Lower leg skin (tissue), 4 donors: Measurements from ENCODE around the gene CELF5. TPM values are rescaled to one million over a fixed set of nuclear protein-coding genes. Genes with fewer than 3 reads are reported as not detected.

Experiments
- DNase-seq, 2 donors: peaks; one replicate each; pipeline ENCODE4 v3.0.0-alpha.2; 2019; ENCODE audit warnings: low spot score in 2 of 2
- H3K4me3 ChIP-seq: fragments of 200-600 bp; sonication (generic); 2 replicates; pipeline ENCODE4 v1.5.1; 2017; ENCODE audit warnings: mild to moderate bottlenecking, low read depth; ENCODE audit not compliant: poor library complexity, severe bottlenecking
- POLR2A ChIP-seq, 2 donors: fragments of 450-650 bp; IDR thresholded peaks; one replicate each; pipeline ENCODE4 v1.6.1; 2016 to 2017; ENCODE audit warnings: antibody characterized with exemption in 2 of 2, mild to moderate bottlenecking in 1 of 2, moderate library complexity in 1 of 2
- WGBS, 2 donors: methylation state at CpG; one replicate each; pipeline ENCODE4 v1.1.5; 2018; 5-methylcytosine and 5-hydroxymethylcytosine counted together
- intact Hi-C: fragments of 100-400 bp; cut with DNase I; formaldehyde crosslinking; loops from one replicate; pipeline ENCODE4 v1.15.0; 2023; ENCODE audit warnings: low total_unique reads
- total RNA-seq, 4 donors: library from RNA; depleted of rRNA; stranded (reverse); fragments of >200 nt; gene quantifications; one replicate each; pipeline ENCODE4 v1.1.0, GENCODE V29; 2016
- TF ChIP-seq, protein P1 (sequence below), 3 donors: fragments of 450-650 bp; IDR thresholded peaks; one replicate each; pipeline ENCODE4 v1.5.1; 2016; ENCODE audit warnings: antibody characterized with exemption in 3 of 3, mild to moderate bottlenecking in 3 of 3, moderate library complexity in 2 of 3

Gene CELF5
- total RNA-seq, 4 donors from 2014 or later = 0.20 to 0.39 TPM; not detected in 2

GRCh38 chr19:3315676-3315973 is 91.2 kb downstream of the CELF5 start:
- intact Hi-C loops = loop anchor here (10.0 kb wide), 1 partner anchor 299 kb away; no protein-coding TSS in a partner anchor
- H3K4me3 ChIP-seq = no peak overlapping the region
- 83 to 84% methylated on average over 4 to 7 of the region's 7 CpGs for WGBS, 2 donors
- TF ChIP-seq, protein P1, sequence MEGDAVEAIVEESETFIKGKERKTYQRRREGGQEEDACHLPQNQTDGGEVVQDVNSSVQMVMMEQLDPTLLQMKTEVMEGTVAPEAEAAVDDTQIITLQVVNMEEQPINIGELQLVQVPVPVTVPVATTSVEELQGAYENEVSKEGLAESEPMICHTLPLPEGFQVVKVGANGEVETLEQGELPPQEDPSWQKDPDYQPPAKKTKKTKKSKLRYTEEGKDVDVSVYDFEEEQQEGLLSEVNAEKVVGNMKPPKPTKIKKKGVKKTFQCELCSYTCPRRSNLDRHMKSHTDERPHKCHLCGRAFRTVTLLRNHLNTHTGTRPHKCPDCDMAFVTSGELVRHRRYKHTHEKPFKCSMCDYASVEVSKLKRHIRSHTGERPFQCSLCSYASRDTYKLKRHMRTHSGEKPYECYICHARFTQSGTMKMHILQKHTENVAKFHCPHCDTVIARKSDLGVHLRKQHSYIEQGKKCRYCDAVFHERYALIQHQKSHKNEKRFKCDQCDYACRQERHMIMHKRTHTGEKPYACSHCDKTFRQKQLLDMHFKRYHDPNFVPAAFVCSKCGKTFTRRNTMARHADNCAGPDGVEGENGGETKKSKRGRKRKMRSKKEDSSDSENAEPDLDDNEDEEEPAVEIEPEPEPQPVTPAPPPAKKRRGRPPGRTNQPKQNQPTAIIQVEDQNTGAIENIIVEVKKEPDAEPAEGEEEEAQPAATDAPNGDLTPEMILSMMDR (IDR thresholded peaks at IDR 0.05) = no peak
- TF ChIP-seq POLR2A (IDR thresholded peaks at IDR 0.05) = no peak
- no peak for DNase-seq

GRCh38 chr19:3316132-3316648 is 91.7 kb downstream of the CELF5 start:
- TF ChIP-seq, protein P1 (IDR thresholded peaks at IDR 0.05) = no peak
- TF ChIP-seq POLR2A (IDR thresholded peaks at IDR 0.05) = no peak
- intact Hi-C loops = loop anchor here (10.0 kb wide), 1 partner anchor 299 kb away; no protein-coding TSS in a partner anchor
- 80 to 85% methylated on average over 11 of the region's 11 CpGs for WGBS, 2 donors
- H3K4me3 ChIP-seq = no peak overlapping the region
- no peak for DNase-seq

- no peak for TF ChIP-seq POLR2A (IDR thresholded peaks at IDR 0.05)
- TF ChIP-seq, protein P1 (IDR thresholded peaks at IDR 0.05) = no peak
- no peak for DNase-seq
- no peak overlapping the region for H3K4me3 ChIP-seq
- intact Hi-C loops = loop anchor here (10.0 kb wide), 1 partner anchor 298 kb away; no protein-coding TSS in a partner anchor
- 79 to 83% methylated on average over 5 of the region's 5 CpGs for WGBS, 2 donors
These were observed 92.3 kb downstream of the CELF5 start for GRCh38 chr19:3316659-3317207.

- no peak for DNase-seq
- H3K4me3 ChIP-seq = no peak overlapping the region
- TF ChIP-seq, protein P1 (IDR thresholded peaks at IDR 0.05) = no peak
- TF ChIP-seq POLR2A (IDR thresholded peaks at IDR 0.05) = no peak
- intact Hi-C loops = loop anchor here (10.0 kb wide), 1 partner anchor 295 kb away; no protein-coding TSS in a partner anchor
- WGBS, 2 donors = 32 to 38% methylated on average over 18 of the region's 18 CpGs
These were observed 95.3 kb downstream of the CELF5 start for GRCh38 chr19:3319643-3320353.

GRCh38 chr19:3320354-3320670 is 95.9 kb downstream of the CELF5 start:
- TF ChIP-seq, protein P1 (IDR thresholded peaks at IDR 0.05) = no peak
- no peak for TF ChIP-seq POLR2A (IDR thresholded peaks at IDR 0.05)
- 53 to 64% methylated on average over 29 of the region's 29 CpGs for WGBS, 2 donors

More at GRCh38 chr19:3320354-3320670, 95.9 kb downstream of the CELF5 start:
- no peak for DNase-seq
- no peak overlapping the region for H3K4me3 ChIP-seq
- intact Hi-C loops = no loop called here
